ENCODE measurements around the gene VIPR2.

VIPR2 gene

GRCh38 chr7:159024280-159024951 lies 120.3 kb downstream of the VIPR2 start:
- H3K4me1 ChIP-seq (ENCODE audit: insufficient read depth, low read length), result peaks cover 23% of the 10 kb centered on the region
- no peak overlapping the region for H3K9ac ChIP-seq (ENCODE audit: low read depth, low read length)
- H3K27me3 ChIP-seq (ENCODE audit: insufficient read depth, low read length, poor library complexity), result no peaks in the 10 kb centered on the region
- no peaks in the 10 kb centered on the region for H4K20me1 ChIP-seq (ENCODE audit: insufficient read depth, low read length)
- TF ChIP-seq CTCF (IDR thresholded peaks at IDR 0.05; ENCODE audit: borderline replicate concordance, extremely low read depth, low read length, poor library complexity, severe bottlenecking) (no peak), EZH2 (IDR thresholded peaks at IDR 0.05; ENCODE audit: borderline replicate concordance, low read depth, low read length, severe bottlenecking) (no peak)
- peaks cover 10% of the 10 kb centered on the region for H3K9me3 ChIP-seq (ENCODE audit: insufficient read depth, low read length, severe bottlenecking)
- H3K27ac ChIP-seq (ENCODE audit: low read length), result peak overlapping the region; percentile 24; the same call in 1 of the 2 replicates
- DNase-seq (no peak), ATAC-seq (ENCODE audit: insufficient read depth, low read depth) (no peak)
- H2AFZ ChIP-seq (ENCODE audit: low read depth, low read length), result no peak overlapping the region
- H3K4me3 ChIP-seq (ENCODE audit: low read depth in 1 of 2, low read length in 2 of 2), result no peak overlapping the region
- H3K79me2 ChIP-seq (ENCODE audit: insufficient read depth, low read length), result no peaks in the 10 kb centered on the region
- peaks cover 13% of the 10 kb centered on the region; the same call in 1 of the 2 replicates for H3K36me3 ChIP-seq (ENCODE audit: insufficient read depth, low read length)
- H3K4me2 ChIP-seq (ENCODE audit: insufficient read depth, low read length), result no peak overlapping the region

GRCh38 chr7:159023746-159024145 lies 120.9 kb downstream of the VIPR2 start:
- Histone ChIP-seq H3K27ac (ENCODE audit: low read length) (peak overlapping the region; percentile 24; the same call in 1 of the 2 replicates), H3K79me2 (ENCODE audit: insufficient read depth, low read length) (no peaks in the 10 kb centered on the region), H3K9me3 (ENCODE audit: insufficient read depth, low read length, severe bottlenecking) (peaks cover 10% of the 10 kb centered on the region), H3K36me3 (ENCODE audit: insufficient read depth, low read length) (peaks cover 8% of the 10 kb centered on the region; the same call in 1 of the 2 replicates), H3K27me3 (ENCODE audit: insufficient read depth, low read length, poor library complexity) (no peaks in the 10 kb centered on the region), H3K4me2 (ENCODE audit: insufficient read depth, low read length) (no peak overlapping the region), H4K20me1 (ENCODE audit: insufficient read depth, low read length) (no peaks in the 10 kb centered on the region), H2AFZ (ENCODE audit: low read depth, low read length) (no peak overlapping the region), H3K4me1 (ENCODE audit: insufficient read depth, low read length) (peaks cover 30% of the 10 kb centered on the region), H3K9ac (ENCODE audit: low read depth, low read length) (no peak overlapping the region), H3K4me3 (ENCODE audit: low read depth in 1 of 2, low read length in 2 of 2) (no peak overlapping the region)
- ATAC-seq (ENCODE audit: insufficient read depth, low read depth) (no peak), DNase-seq (no peak)
- TF ChIP-seq EZH2 (IDR thresholded peaks at IDR 0.05; ENCODE audit: borderline replicate concordance, low read depth, low read length, severe bottlenecking) (no peak), CTCF (IDR thresholded peaks at IDR 0.05; ENCODE audit: borderline replicate concordance, extremely low read depth, low read length, poor library complexity, severe bottlenecking) (no peak)

- no peak for ATAC-seq (ENCODE audit: insufficient read depth, low read depth)
- Histone ChIP-seq H3K27ac (ENCODE audit: low read length) (peak overlapping the region; percentile 32; the same call in 1 of the 2 replicates), H3K79me2 (ENCODE audit: insufficient read depth, low read length) (no peaks in the 10 kb centered on the region), H3K9me3 (ENCODE audit: insufficient read depth, low read length, severe bottlenecking) (peaks cover 10% of the 10 kb centered on the region), H3K27me3 (ENCODE audit: insufficient read depth, low read length, poor library complexity) (no peaks in the 10 kb centered on the region), H3K9ac (ENCODE audit: low read depth, low read length) (no peak overlapping the region), H3K36me3 (ENCODE audit: insufficient read depth, low read length) (peaks cover 7% of the 10 kb centered on the region; the same call in 1 of the 2 replicates), H2AFZ (ENCODE audit: low read depth, low read length) (no peak overlapping the region), H3K4me3 (ENCODE audit: low read depth in 1 of 2, low read length in 2 of 2) (no peak overlapping the region), H3K4me1 (ENCODE audit: insufficient read depth, low read length) (peaks cover 31% of the 10 kb centered on the region), H3K4me2 (ENCODE audit: insufficient read depth, low read length) (no peak overlapping the region), H4K20me1 (ENCODE audit: insufficient read depth, low read length) (no peaks in the 10 kb centered on the region)
- no peak for DNase-seq
- TF ChIP-seq CTCF (IDR thresholded peaks at IDR 0.05; ENCODE audit: borderline replicate concordance, extremely low read depth, low read length, poor library complexity, severe bottlenecking), result no peak
- no peak for TF ChIP-seq EZH2 (IDR thresholded peaks at IDR 0.05; ENCODE audit: borderline replicate concordance, low read depth, low read length, severe bottlenecking)
Observed at GRCh38 chr7:159023206-159023605, 121.5 kb downstream of the VIPR2 start.
